GM23338 (cell line): Measurements from ENCODE around the gene S1PR2. TPM values are rescaled to one million over a fixed set of nuclear protein-coding genes. Genes with fewer than 3 reads are reported as not detected.

Experiments used
- ATAC-seq: fragments of 200-7000 bp; cut with Tn5 transposase; 3 replicates; pipeline ENCODE4 v1.9.1; 2020
- DNase-seq: peaks from one replicate; pipeline ENCODE4 v3.0.0-alpha.2; 2015; ENCODE audit warnings: low spot score
- H2AFZ ChIP-seq: fragments of 200-600 bp; sonication (generic); 2 replicates; pipeline ENCODE4 v1.8.0; 2016; ENCODE audit warnings: antibody characterized with exemption, mild to moderate bottlenecking, moderate library complexity
- H3F3A ChIP-seq: fragments of 200-600 bp; sonication (generic); replicated peaks from 2 replicates; pipeline ENCODE4 v1.8.0; 2017; ENCODE audit warnings: antibody characterized with exemption, mixed run types, low read depth
- H3K27ac ChIP-seq: fragments of 200-600 bp; sonication (generic); 2 replicates; pipeline ENCODE4 v1.6.1; 2016; ENCODE audit warnings: low read depth
- H3K27me3 ChIP-seq: fragments of 200-600 bp; sonication (generic); 2 replicates; pipeline ENCODE4 v1.8.0; 2016; ENCODE audit warnings: mild to moderate bottlenecking, mixed run types, moderate library complexity; ENCODE audit not compliant: insufficient read depth
- H3K36me3 ChIP-seq: fragments of 200-600 bp; sonication (generic); 2 replicates; pipeline ENCODE4 v1.8.0; 2016; ENCODE audit warnings: mild to moderate bottlenecking; ENCODE audit not compliant: insufficient read depth
- H3K4me1 ChIP-seq: fragments of 200-600 bp; sonication (generic); 2 replicates; pipeline ENCODE4 v1.8.0; 2016; ENCODE audit warnings: mild to moderate bottlenecking, moderate library complexity; ENCODE audit not compliant: insufficient read depth
- H3K4me2 ChIP-seq: fragments of 200-600 bp; sonication (generic); 2 replicates; pipeline ENCODE4 v1.7.1; 2017; ENCODE audit warnings: mixed run types
- H3K4me3 ChIP-seq: fragments of 200-600 bp; sonication (generic); 2 replicates; pipeline ENCODE4 v1.6.1; 2016; ENCODE audit warnings: mixed run types
- H3K79me2 ChIP-seq: fragments of 200-600 bp; sonication (generic); replicated peaks from 2 replicates; pipeline ENCODE4 v1.8.0; 2017; ENCODE audit warnings: mild to moderate bottlenecking; ENCODE audit not compliant: insufficient read depth
- H3K9me2 ChIP-seq: fragments of 200-600 bp; sonication (generic); 2 replicates; pipeline ENCODE4 v1.8.0; 2017; ENCODE audit not compliant: insufficient read depth
- H4K20me1 ChIP-seq: fragments of 200-600 bp; sonication (generic); replicated peaks from 2 replicates; pipeline ENCODE4 v1.8.0; 2017; ENCODE audit warnings: mild to moderate bottlenecking; ENCODE audit not compliant: insufficient read depth
- H3K27ac Mint-ChIP-seq: 2 replicates; pipeline ENCODE4 v1.8.0; 2020; ENCODE audit warnings: inconsistent platforms, mild to moderate bottlenecking, moderate library complexity, mixed read lengths
- H3K27me3 Mint-ChIP-seq: 3 replicates; pipeline ENCODE4 v1.8.0; 2022; ENCODE audit warnings: low read depth, mild to moderate bottlenecking, moderate library complexity, mixed read lengths, inconsistent platforms; ENCODE audit not compliant: insufficient read depth, poor library complexity
- H3K36me3 Mint-ChIP-seq: 3 replicates; pipeline ENCODE4 v1.8.0; 2021; ENCODE audit warnings: low read depth, mild to moderate bottlenecking, inconsistent platforms, moderate library complexity, mixed read lengths
- H3K4me1 Mint-ChIP-seq: 3 replicates; pipeline ENCODE4 v1.8.0; 2020; ENCODE audit warnings: mild to moderate bottlenecking, inconsistent platforms, mixed read lengths
- H3K4me3 Mint-ChIP-seq: 3 replicates; pipeline ENCODE4 v1.8.0; 2021; ENCODE audit warnings: moderate library complexity, mild to moderate bottlenecking, inconsistent platforms, mixed read lengths
- H3K9me3 Mint-ChIP-seq: 3 replicates; pipeline ENCODE4 v1.8.0; 2020; ENCODE audit warnings: moderate library complexity, mild to moderate bottlenecking, inconsistent platforms, mixed read lengths
- CREB1 ChIP-seq: fragments of 250-450 bp; sonication (Bioruptor Pico); IDR thresholded peaks from 2 replicates; pipeline ENCODE4 v1.5.0; 2020; ENCODE audit warnings: low read depth, mild to moderate bottlenecking, moderate library complexity
- EZH2 ChIP-seq: fragments of 200-600 bp; sonication (generic); IDR thresholded peaks from one replicate; pipeline ENCODE4 v1.8.0; 2017; ENCODE audit warnings: antibody characterized with exemption, mild to moderate bottlenecking, low read depth; ENCODE audit not compliant: unreplicated experiment
- EZH2phosphoT487 ChIP-seq: fragments of 200-600 bp; sonication (generic); IDR thresholded peaks from one replicate; pipeline ENCODE4 v1.8.1; 2018; ENCODE audit warnings: antibody characterized with exemption; ENCODE audit not compliant: unreplicated experiment
- JUNB ChIP-seq: IDR thresholded peaks from one replicate; pipeline ENCODE4 v1.6.1; 2016; ENCODE audit warnings: antibody characterized with exemption; ENCODE audit not compliant: unreplicated experiment
- NANOG ChIP-seq: IDR thresholded peaks from 2 replicates; pipeline ENCODE4 v1.6.1; 2016; ENCODE audit warnings: antibody characterized with exemption, borderline replicate concordance
- POLR2AphosphoS5 ChIP-seq: IDR thresholded peaks from 2 replicates; pipeline ENCODE4 v1.6.1; 2016; ENCODE audit warnings: antibody characterized with exemption, low read depth
- STAT1 ChIP-seq: IDR thresholded peaks from one replicate; pipeline ENCODE4 v1.6.1; 2016; ENCODE audit warnings: antibody characterized with exemption; ENCODE audit not compliant: unreplicated experiment
- ZNF114 ChIP-seq: fragments of 250-450 bp; sonication (Bioruptor Pico); IDR thresholded peaks from 2 replicates; pipeline ENCODE4 v1.5.0; 2020; ENCODE audit warnings: mild to moderate bottlenecking, moderate library complexity
- ZNF331 ChIP-seq: fragments of 250-450 bp; sonication (Bioruptor Pico); IDR thresholded peaks from 2 replicates; pipeline ENCODE4 v1.5.0; 2020; ENCODE audit warnings: low read depth, mild to moderate bottlenecking, moderate library complexity
- polyA plus RNA-seq: library from polyadenylated mRNA; unstranded; fragments of >200 nt; fragmentation: Nextera tagmentation; extraction: Ambion mirVana; gene quantifications from 2 replicates; pipeline ENCODE4 v1.2.1, GENCODE V29; 2016
- total RNA-seq: library from RNA; depleted of rRNA; stranded (reverse); fragments of >200 nt; shearing (Covaris generic); gene quantifications from 2 replicates; pipeline ENCODE4 v1.2.3, GENCODE V29; 2014
- TF ChIP-seq, protein P1 (sequence below), 2 experiments: fragments of 200-600 bp in 1 of 2; sonication (generic) in 1 of 2; conservative IDR thresholded peaks; 2 replicates each; pipeline versions ENCODE4 v1.5.1 to v1.6.1; 2016 to 2017; ENCODE audit warnings: antibody characterized with exemption in 2 of 2, low read depth in 2 of 2, mild to moderate bottlenecking in 2 of 2, moderate library complexity in 1 of 2
- TF ChIP-seq, protein P2 (sequence below): IDR thresholded peaks from one replicate; pipeline ENCODE4 v1.6.1; 2018; ENCODE audit warnings: antibody characterized with exemption; ENCODE audit not compliant: unreplicated experiment
- TF ChIP-seq, protein P3 (sequence below): IDR thresholded peaks from 2 replicates; pipeline ENCODE4 v1.6.1; 2016; ENCODE audit warnings: antibody characterized with exemption
- TF ChIP-seq, protein P4 (sequence below): fragments of 250-450 bp; sonication (Bioruptor Pico); IDR thresholded peaks from 2 replicates; pipeline ENCODE4 v1.5.0; 2020; ENCODE audit warnings: mild to moderate bottlenecking, moderate library complexity

Gene S1PR2
- total and polyA plus RNA-seq, 2 experiments from 2014 or later = 9.2 to 13.9 TPM

DNA sequence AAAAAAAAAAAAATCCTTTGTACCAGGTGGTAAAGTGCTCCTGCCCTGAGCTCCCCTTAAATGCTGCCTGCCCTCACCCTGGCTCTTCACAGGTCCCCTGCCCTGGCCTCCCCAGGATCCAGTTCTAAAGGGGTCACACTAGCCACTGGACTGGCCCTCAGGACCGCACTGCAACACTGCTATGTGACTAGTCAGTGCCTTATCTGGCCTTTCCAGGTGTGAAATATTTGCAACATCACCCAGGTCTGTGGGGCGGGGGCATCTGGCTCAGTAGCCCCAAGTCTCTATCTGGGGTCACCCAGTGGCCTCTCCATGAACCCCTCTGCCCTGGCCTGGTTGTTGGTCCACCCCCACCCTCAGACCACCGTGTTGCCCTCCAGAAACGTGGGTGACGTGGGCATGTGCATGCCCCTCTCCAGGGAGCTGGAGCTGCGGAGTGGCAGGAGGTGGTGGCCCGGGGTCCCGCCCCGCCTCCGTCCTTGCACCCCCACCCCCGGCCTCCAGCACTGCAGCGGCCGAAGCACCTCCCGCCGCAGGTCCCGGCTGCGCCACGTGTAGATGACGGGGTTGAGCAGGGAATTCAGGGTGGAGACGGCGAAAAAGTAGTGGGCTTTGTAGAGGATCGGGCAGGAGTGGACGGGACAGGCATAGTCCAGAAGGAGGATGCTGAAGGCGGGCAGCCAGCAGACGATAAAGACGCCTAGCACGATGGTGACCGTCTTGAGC is 7.5 kb downstream of the S1PR2 start:
- no peak overlapping the region for H3K27ac ChIP-seq
- Mint-ChIP-seq H3K27ac (peak overlapping the region; percentile 88; the same call in 1 of the 2 replicates), H3K27me3 (peaks cover 9% of the 10 kb centered on the region), H3K36me3 (peaks cover 8% of the 10 kb centered on the region), H3K9me3 (no peaks in the 10 kb centered on the region; the same call in 2 of the 3 replicates), H3K4me3 (no peak overlapping the region), H3K4me1 (peaks cover 24% of the 10 kb centered on the region)
- ATAC-seq (no peak), DNase-seq (no peak)
- H3K4me3 ChIP-seq = no peak overlapping the region
- H2AFZ ChIP-seq = no peak overlapping the region
- H3F3A ChIP-seq = no peaks in the 10 kb centered on the region
- no peaks in the 10 kb centered on the region for H3K36me3 ChIP-seq
- no peaks in the 10 kb centered on the region; the same call in 1 of the 2 replicates for H3K9me2 ChIP-seq
- no peaks in the 10 kb centered on the region for H3K4me1 ChIP-seq
- no peaks in the 10 kb centered on the region; the same call in 1 of the 2 replicates for H3K79me2 ChIP-seq
- H4K20me1 ChIP-seq = no peaks in the 10 kb centered on the region; the same call in 1 of the 2 replicates
- H3K27me3 ChIP-seq = no peaks in the 10 kb centered on the region
- H3K4me2 ChIP-seq = no peak overlapping the region
- TF ChIP-seq EZH2 = no peak
- no peak for TF ChIP-seq EZH2phosphoT487
- TF ChIP-seq, protein P1, sequence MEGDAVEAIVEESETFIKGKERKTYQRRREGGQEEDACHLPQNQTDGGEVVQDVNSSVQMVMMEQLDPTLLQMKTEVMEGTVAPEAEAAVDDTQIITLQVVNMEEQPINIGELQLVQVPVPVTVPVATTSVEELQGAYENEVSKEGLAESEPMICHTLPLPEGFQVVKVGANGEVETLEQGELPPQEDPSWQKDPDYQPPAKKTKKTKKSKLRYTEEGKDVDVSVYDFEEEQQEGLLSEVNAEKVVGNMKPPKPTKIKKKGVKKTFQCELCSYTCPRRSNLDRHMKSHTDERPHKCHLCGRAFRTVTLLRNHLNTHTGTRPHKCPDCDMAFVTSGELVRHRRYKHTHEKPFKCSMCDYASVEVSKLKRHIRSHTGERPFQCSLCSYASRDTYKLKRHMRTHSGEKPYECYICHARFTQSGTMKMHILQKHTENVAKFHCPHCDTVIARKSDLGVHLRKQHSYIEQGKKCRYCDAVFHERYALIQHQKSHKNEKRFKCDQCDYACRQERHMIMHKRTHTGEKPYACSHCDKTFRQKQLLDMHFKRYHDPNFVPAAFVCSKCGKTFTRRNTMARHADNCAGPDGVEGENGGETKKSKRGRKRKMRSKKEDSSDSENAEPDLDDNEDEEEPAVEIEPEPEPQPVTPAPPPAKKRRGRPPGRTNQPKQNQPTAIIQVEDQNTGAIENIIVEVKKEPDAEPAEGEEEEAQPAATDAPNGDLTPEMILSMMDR (conservative IDR thresholded peaks at IDR 0.05; ENCODE audit: low read depth in 2 of 2) = no peak
- no peak for TF ChIP-seq CREB1
- TF ChIP-seq, protein P2, sequence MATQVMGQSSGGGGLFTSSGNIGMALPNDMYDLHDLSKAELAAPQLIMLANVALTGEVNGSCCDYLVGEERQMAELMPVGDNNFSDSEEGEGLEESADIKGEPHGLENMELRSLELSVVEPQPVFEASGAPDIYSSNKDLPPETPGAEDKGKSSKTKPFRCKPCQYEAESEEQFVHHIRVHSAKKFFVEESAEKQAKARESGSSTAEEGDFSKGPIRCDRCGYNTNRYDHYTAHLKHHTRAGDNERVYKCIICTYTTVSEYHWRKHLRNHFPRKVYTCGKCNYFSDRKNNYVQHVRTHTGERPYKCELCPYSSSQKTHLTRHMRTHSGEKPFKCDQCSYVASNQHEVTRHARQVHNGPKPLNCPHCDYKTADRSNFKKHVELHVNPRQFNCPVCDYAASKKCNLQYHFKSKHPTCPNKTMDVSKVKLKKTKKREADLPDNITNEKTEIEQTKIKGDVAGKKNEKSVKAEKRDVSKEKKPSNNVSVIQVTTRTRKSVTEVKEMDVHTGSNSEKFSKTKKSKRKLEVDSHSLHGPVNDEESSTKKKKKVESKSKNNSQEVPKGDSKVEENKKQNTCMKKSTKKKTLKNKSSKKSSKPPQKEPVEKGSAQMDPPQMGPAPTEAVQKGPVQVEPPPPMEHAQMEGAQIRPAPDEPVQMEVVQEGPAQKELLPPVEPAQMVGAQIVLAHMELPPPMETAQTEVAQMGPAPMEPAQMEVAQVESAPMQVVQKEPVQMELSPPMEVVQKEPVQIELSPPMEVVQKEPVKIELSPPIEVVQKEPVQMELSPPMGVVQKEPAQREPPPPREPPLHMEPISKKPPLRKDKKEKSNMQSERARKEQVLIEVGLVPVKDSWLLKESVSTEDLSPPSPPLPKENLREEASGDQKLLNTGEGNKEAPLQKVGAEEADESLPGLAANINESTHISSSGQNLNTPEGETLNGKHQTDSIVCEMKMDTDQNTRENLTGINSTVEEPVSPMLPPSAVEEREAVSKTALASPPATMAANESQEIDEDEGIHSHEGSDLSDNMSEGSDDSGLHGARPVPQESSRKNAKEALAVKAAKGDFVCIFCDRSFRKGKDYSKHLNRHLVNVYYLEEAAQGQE = no peak
- no peak for TF ChIP-seq POLR2AphosphoS5
- no peak for TF ChIP-seq STAT1
- TF ChIP-seq ZNF331 (CRISPR knock-in tag) = no peak
- TF ChIP-seq JUNB = no peak
- TF ChIP-seq, protein P3, sequence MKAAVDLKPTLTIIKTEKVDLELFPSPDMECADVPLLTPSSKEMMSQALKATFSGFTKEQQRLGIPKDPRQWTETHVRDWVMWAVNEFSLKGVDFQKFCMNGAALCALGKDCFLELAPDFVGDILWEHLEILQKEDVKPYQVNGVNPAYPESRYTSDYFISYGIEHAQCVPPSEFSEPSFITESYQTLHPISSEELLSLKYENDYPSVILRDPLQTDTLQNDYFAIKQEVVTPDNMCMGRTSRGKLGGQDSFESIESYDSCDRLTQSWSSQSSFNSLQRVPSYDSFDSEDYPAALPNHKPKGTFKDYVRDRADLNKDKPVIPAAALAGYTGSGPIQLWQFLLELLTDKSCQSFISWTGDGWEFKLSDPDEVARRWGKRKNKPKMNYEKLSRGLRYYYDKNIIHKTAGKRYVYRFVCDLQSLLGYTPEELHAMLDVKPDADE = no peak
- TF ChIP-seq, protein P4, sequence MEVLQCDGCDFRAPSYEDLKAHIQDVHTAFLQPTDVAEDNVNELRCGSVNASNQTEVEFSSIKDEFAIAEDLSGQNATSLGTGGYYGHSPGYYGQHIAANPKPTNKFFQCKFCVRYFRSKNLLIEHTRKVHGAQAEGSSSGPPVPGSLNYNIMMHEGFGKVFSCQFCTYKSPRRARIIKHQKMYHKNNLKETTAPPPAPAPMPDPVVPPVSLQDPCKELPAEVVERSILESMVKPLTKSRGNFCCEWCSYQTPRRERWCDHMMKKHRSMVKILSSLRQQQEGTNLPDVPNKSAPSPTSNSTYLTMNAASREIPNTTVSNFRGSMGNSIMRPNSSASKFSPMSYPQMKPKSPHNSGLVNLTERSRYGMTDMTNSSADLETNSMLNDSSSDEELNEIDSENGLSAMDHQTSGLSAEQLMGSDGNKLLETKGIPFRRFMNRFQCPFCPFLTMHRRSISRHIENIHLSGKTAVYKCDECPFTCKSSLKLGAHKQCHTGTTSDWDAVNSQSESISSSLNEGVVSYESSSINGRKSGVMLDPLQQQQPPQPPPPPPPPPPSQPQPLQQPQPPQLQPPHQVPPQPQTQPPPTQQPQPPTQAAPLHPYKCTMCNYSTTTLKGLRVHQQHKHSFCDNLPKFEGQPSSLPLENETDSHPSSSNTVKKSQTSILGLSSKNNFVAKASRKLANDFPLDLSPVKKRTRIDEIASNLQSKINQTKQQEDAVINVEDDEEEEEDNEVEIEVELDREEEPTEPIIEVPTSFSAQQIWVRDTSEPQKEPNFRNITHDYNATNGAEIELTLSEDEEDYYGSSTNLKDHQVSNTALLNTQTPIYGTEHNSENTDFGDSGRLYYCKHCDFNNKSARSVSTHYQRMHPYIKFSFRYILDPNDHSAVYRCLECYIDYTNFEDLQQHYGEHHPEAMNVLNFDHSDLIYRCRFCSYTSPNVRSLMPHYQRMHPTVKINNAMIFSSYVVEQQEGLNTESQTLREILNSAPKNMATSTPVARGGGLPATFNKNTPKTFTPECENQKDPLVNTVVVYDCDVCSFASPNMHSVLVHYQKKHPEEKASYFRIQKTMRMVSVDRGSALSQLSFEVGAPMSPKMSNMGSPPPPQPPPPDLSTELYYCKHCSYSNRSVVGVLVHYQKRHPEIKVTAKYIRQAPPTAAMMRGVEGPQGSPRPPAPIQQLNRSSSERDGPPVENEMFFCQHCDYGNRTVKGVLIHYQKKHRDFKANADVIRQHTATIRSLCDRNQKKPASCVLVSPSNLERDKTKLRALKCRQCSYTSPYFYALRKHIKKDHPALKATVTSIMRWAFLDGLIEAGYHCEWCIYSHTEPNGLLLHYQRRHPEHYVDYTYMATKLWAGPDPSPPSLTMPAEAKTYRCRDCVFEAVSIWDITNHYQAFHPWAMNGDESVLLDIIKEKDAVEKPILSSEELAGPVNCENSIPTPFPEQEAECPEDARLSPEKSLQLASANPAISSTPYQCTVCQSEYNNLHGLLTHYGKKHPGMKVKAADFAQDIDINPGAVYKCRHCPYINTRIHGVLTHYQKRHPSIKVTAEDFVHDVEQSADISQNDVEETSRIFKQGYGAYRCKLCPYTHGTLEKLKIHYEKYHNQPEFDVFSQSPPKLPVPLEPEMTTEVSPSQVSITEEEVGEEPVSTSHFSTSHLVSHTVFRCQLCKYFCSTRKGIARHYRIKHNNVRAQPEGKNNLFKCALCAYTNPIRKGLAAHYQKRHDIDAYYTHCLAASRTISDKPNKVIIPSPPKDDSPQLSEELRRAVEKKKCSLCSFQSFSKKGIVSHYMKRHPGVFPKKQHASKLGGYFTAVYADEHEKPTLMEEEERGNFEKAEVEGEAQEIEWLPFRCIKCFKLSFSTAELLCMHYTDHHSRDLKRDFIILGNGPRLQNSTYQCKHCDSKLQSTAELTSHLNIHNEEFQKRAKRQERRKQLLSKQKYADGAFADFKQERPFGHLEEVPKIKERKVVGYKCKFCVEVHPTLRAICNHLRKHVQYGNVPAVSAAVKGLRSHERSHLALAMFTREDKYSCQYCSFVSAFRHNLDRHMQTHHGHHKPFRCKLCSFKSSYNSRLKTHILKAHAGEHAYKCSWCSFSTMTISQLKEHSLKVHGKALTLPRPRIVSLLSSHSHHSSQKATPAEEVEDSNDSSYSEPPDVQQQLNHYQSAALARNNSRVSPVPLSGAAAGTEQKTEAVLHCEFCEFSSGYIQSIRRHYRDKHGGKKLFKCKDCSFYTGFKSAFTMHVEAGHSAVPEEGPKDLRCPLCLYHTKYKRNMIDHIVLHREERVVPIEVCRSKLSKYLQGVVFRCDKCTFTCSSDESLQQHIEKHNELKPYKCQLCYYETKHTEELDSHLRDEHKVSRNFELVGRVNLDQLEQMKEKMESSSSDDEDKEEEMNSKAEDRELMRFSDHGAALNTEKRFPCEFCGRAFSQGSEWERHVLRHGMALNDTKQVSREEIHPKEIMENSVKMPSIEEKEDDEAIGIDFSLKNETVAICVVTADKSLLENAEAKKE (CRISPR knock-in tag) = no peak
- no peak for TF ChIP-seq ZNF114 (CRISPR knock-in tag)
- TF ChIP-seq NANOG = no peak
